ENCODE results near the gene EP400.

GRCh38 chr12:132085291-132085635 lies 135.5 kb downstream of the EP400 start:
- TF ChIP-seq POLR2AphosphoS5 (IDR thresholded peaks at IDR 0.05; ENCODE audit: low read depth, low read length) (no peak), POLR2A (IDR thresholded peaks at IDR 0.05; ENCODE audit: low read depth, low read length) (no peak), TAF1 (IDR thresholded peaks at IDR 0.05; ENCODE audit: borderline replicate concordance, low read depth, low read length) (no peak)
